MM.1S (cell line): Measurements from ENCODE around the gene DIAPH3.

Experiments
- DNase-seq: peaks from one replicate; pipeline ENCODE4 v3.0.0-alpha.2; 2015
- H2AFZ ChIP-seq: fragments of 300-600 bp; sonication (generic); 2 replicates; pipeline ENCODE4 v1.6.0; 2016; ENCODE audit warnings: antibody characterized with exemption, low read length
- H3F3A ChIP-seq: fragments of 300-600 bp; sonication (generic); 2 replicates; pipeline ENCODE4 v1.6.1; 2016; ENCODE audit warnings: mild to moderate bottlenecking, antibody characterized with exemption, low read length, moderate library complexity, mixed read lengths; ENCODE audit not compliant: insufficient read depth
- H3K27ac ChIP-seq: fragments of 300-600 bp; sonication (generic); 2 replicates; pipeline ENCODE4 v1.5.1; 2016; ENCODE audit warnings: mild to moderate bottlenecking, low read length
- H3K27me3 ChIP-seq: fragments of 300-600 bp; sonication (generic); replicated peaks from 2 replicates; pipeline ENCODE4 v1.6.0; 2016; ENCODE audit warnings: low read length; ENCODE audit not compliant: insufficient read depth
- H3K36me3 ChIP-seq: fragments of 300-600 bp; sonication (generic); replicated peaks from 2 replicates; pipeline ENCODE4 v1.6.1; 2016; ENCODE audit warnings: mild to moderate bottlenecking, low read length, mixed read lengths; ENCODE audit not compliant: insufficient read depth
- H3K4me1 ChIP-seq: fragments of 300-600 bp; sonication (generic); 2 replicates; pipeline ENCODE4 v1.6.1; 2016; ENCODE audit warnings: low read length, mixed read lengths
- H3K4me2 ChIP-seq: fragments of 300-600 bp; sonication (generic); 2 replicates; pipeline ENCODE4 v1.6.0; 2016; ENCODE audit warnings: low read depth, low read length
- H3K4me3 ChIP-seq: fragments of 300-600 bp; sonication (generic); 2 replicates; pipeline ENCODE4 v1.5.1; 2016; ENCODE audit warnings: low read length, mixed read lengths
- H3K79me2 ChIP-seq: fragments of 300-600 bp; sonication (generic); 2 replicates; pipeline ENCODE4 v1.6.1; 2016; ENCODE audit warnings: mixed run types, low read length, mixed read lengths
- H3K9ac ChIP-seq: fragments of 300-600 bp; sonication (generic); 2 replicates; pipeline ENCODE4 v1.6.1; 2016; ENCODE audit warnings: low read length, mixed read lengths
- H3K9me2 ChIP-seq: fragments of 300-600 bp; sonication (generic); replicated peaks from 2 replicates; pipeline ENCODE4 v1.6.1; 2016; ENCODE audit warnings: mild to moderate bottlenecking, low read length, mixed read lengths; ENCODE audit not compliant: insufficient read depth
- H3K9me3 ChIP-seq: fragments of 300-600 bp; sonication (generic); replicated peaks from 2 replicates; pipeline ENCODE4 v1.6.1; 2016; ENCODE audit warnings: mild to moderate bottlenecking, low read length, mixed read lengths; ENCODE audit not compliant: insufficient read depth
- H4K20me1 ChIP-seq: fragments of 300-600 bp; sonication (generic); 2 replicates; pipeline ENCODE4 v1.6.1; 2016; ENCODE audit warnings: mild to moderate bottlenecking, low read length, moderate library complexity, mixed read lengths; ENCODE audit not compliant: insufficient read depth
- EZH2 ChIP-seq: fragments of 300-600 bp; sonication (generic); optimal IDR thresholded peaks from 2 replicates; pipeline ENCODE3; 2017; ENCODE audit warnings: low read depth, mild to moderate bottlenecking, antibody characterized with exemption, low read length, mixed read lengths
- EZH2phosphoT487 ChIP-seq: fragments of 300-600 bp; sonication (generic); IDR thresholded peaks from 2 replicates; pipeline ENCODE4 v1.6.1; 2018; ENCODE audit warnings: antibody characterized with exemption, low read length
- TF ChIP-seq, protein P1 (sequence below): fragments of 300-600 bp; sonication (generic); IDR thresholded peaks from 2 replicates; pipeline ENCODE4 v1.5.1; 2016; ENCODE audit warnings: antibody characterized with exemption, low read length, mixed read lengths

Gene DIAPH3

GRCh38 chr13:59976856-59977255, 186.9 kb downstream of the DIAPH3 start:
- Histone ChIP-seq H3K79me2 (no peaks in the 10 kb centered on the region), H3K4me1 (no peaks in the 10 kb centered on the region), H3K9me2 (no peaks in the 10 kb centered on the region), H3K4me3 (no peak overlapping the region), H4K20me1 (no peaks in the 10 kb centered on the region), H2AFZ (no peak overlapping the region), H3F3A (no peaks in the 10 kb centered on the region), H3K9ac (no peak overlapping the region), H3K36me3 (no peaks in the 10 kb centered on the region), H3K4me2 (no peak overlapping the region), H3K9me3 (no peaks in the 10 kb centered on the region), H3K27me3 (no peaks in the 10 kb centered on the region), H3K27ac (no peak overlapping the region)
- no peak for DNase-seq
- no peak for TF ChIP-seq EZH2
- TF ChIP-seq EZH2phosphoT487, result no peak
- TF ChIP-seq, protein P1, sequence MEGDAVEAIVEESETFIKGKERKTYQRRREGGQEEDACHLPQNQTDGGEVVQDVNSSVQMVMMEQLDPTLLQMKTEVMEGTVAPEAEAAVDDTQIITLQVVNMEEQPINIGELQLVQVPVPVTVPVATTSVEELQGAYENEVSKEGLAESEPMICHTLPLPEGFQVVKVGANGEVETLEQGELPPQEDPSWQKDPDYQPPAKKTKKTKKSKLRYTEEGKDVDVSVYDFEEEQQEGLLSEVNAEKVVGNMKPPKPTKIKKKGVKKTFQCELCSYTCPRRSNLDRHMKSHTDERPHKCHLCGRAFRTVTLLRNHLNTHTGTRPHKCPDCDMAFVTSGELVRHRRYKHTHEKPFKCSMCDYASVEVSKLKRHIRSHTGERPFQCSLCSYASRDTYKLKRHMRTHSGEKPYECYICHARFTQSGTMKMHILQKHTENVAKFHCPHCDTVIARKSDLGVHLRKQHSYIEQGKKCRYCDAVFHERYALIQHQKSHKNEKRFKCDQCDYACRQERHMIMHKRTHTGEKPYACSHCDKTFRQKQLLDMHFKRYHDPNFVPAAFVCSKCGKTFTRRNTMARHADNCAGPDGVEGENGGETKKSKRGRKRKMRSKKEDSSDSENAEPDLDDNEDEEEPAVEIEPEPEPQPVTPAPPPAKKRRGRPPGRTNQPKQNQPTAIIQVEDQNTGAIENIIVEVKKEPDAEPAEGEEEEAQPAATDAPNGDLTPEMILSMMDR, result no peak

DNA sequence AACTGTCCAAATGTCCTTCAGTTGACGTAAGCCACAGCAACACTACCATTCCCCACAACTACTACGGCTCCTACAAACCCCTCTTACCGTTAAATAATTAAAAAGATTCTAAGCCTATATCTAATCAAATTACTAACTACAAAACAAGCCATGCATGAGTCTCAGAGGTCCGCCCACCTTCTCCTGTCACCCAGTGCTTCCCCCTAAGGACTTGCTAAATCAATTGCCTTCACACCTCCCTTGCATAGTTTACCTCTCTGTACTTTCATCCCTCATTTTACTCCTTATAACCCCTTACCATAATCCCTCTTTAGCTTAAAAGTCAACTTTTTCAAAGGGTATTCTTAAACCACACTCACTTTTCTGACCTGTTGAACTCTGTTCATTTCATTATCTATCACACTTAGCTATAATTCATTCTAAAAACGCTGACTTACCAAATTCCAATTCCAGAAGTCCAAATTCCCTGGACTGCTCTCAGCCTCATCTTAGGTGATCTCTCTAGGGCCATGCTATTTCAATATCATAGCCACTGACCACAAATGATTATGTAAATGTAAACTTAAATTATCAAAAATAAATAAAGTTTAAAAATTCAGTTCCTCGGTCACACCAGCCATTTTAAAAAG, 187.8 kb downstream of the DIAPH3 start:
- no peaks in the 10 kb centered on the region for H3K4me1 ChIP-seq
- H2AFZ ChIP-seq, result no peak overlapping the region
- no peaks in the 10 kb centered on the region for H3K9me2 ChIP-seq
- TF ChIP-seq, protein P1, result no peak
- TF ChIP-seq EZH2, result no peak
- TF ChIP-seq EZH2phosphoT487, result no peak
- no peak for DNase-seq
- H3K27me3 ChIP-seq, result no peaks in the 10 kb centered on the region
- no peak overlapping the region for H3K4me3 ChIP-seq
- H3F3A ChIP-seq, result no peaks in the 10 kb centered on the region
- no peak overlapping the region for H3K9ac ChIP-seq
- no peak overlapping the region for H3K4me2 ChIP-seq
- H3K79me2 ChIP-seq, result no peaks in the 10 kb centered on the region
- H3K27ac ChIP-seq, result no peak overlapping the region
- no peaks in the 10 kb centered on the region for H3K9me3 ChIP-seq
- H3K36me3 ChIP-seq, result no peaks in the 10 kb centered on the region
- no peaks in the 10 kb centered on the region for H4K20me1 ChIP-seq

- Histone ChIP-seq H3K79me2 (no peaks in the 10 kb centered on the region), H3K9ac (no peak overlapping the region), H3K4me2 (no peak overlapping the region), H3K27ac (no peak overlapping the region), H4K20me1 (no peaks in the 10 kb centered on the region), H3K9me3 (no peaks in the 10 kb centered on the region), H3K4me3 (no peak overlapping the region), H3K4me1 (no peaks in the 10 kb centered on the region), H3K9me2 (no peaks in the 10 kb centered on the region), H2AFZ (no peak overlapping the region), H3F3A (no peaks in the 10 kb centered on the region), H3K27me3 (no peaks in the 10 kb centered on the region), H3K36me3 (no peaks in the 10 kb centered on the region)
- no peak for DNase-seq
- TF ChIP-seq, protein P1, result no peak
- TF ChIP-seq EZH2phosphoT487 (no peak), EZH2 (no peak)
Observed at GRCh38 chr13:59970847-59971246, 192.9 kb downstream of the DIAPH3 start.
